NCI-H226 (cell line): ENCODE data around the gene NEU3.
"Not testable (repeated sequence)": the region's sequence is repeated elsewhere in the genome, so short reads cannot be mapped to it uniquely, and the experiment has no call there.

Source experiments
- DNase-seq: peaks from one replicate; pipeline ENCODE4 v3.0.0-alpha.2; 2015

NEU3 gene

DNA sequence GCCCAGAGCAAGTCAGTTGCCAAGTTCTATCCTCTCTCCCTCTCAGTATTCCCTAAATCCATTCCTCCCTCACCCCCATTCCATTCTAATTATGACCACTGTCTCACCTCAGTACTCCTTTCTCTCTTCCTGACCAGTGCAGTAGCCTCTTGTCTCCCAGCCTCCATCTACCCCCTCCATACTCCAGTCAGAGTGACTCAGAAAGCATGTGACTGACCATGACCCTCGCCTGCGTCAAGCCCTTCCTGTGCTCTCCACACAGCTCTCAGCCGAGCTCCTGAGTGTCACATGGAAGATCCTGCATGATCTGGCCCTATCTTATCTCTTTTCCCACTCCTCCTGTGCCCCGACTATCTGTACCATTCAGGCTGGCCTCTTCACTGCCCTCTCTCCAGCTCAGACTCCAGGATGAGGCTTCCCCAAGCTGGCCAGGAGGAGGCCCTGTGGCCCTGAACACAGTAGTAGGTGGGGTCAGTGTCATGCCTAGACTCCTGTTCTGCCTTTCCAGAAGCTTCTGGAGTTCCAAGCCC lies 42.6 kb downstream of the NEU3 start:
- DNase-seq, result peak; percentile 93

DNA sequence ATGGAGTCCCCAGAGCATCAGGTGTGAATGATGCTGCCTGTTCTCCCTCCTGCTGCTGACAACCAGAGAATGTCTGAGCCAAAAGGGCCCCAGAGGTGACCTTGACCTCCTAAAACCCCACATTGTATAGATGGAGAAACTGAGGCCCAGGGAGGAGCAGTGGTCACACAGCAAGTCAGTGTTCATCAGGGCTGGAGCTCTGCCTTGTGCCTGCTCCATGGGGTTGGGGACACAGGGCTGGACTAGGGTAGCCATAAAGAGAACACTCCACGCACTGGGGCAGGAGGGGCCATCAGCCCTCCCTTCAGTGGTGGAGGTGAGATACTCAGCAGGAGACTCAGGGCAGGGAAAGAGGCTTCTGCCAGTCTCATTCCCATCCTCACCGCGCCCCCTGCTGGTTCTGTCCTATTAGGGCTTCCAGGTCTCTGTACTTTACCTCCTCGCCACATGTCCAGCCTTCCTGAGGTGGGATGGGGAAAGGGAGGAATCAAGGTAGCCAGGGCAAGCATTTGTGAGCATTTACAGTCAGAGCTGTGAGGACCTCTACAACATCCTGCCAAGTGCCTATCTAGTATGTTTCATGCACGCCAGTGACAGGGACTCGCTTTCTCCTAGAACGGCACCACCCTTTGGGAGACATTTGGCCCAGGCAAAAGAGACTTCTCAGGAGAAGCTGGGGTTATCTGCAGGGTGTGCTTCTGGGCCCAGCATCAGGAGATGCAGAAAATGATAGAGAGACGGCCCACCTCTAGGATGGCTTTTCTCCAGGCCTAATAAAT lies 43.2 kb downstream of the NEU3 start:
- DNase-seq, result peak; percentile 54

DNA sequence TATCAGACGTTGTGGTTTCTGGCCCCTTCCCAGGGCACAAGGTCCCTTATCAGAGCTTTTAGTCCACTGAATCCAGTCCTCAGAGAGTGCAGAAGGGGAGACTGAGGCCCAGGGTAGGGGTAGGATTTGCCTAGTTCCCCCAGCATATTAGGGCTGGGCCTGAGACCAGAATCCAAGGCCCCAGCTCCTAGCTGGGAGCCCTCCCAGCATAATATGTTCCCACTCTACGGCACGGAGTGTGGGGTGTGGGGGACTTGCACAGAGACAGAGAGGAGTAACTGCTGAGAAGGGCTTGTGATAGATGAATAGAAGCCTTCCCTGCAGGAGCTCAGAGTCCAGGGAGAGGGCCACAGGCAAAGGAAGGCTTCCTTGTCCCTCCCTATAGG lies 43.8 kb downstream of the NEU3 start:
- no peak for DNase-seq

DNA sequence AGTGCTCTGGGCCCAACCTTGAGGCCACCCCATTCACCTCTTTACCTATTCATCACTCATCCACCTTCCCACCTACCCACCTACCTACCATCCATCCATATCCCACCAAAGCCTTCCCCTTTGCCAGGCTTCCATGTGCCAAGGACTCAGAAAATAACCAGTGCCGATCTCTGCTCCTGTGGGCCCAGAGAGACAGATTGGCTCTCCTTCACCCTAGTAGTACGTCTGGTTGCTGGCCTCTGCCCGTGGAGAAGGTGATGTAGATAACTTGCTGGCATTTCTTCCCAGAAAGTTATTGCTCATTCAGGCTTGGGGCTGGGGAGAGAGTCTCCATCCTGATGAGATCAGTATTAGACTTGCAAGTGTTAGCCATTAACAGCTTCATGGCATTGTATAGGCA lies 45.2 kb downstream of the NEU3 start:
- DNase-seq, result no peak

DNA sequence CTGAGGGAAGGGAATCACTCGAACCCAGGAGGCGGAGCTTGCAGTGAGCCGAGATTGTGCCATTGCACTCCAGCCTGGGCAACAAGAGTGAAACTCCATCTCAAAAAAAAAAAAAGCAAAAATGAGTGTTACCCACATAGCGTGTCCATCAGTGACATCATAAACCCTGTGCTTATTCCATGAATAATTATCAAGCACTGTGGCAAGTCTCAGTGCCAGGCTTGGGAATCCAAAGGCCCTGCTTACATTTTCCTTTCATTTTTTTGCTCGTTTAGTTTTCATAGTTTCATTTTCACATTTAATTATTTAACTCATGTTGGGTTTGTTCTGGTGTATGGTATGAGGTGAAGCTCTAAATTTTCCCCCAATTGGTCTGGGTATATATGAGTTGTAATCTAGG lies 46.5 kb downstream of the NEU3 start:
- no peak for DNase-seq

- peak; percentile 61 for DNase-seq
Measured at GRCh38 chr11:75035911-75036565, 47.3 kb downstream of the NEU3 start.

GRCh38 chr11:75040167-75040770 lies 51.5 kb downstream of the NEU3 start:
- no peak for DNase-seq

- no peak for DNase-seq
Measured at GRCh38 chr11:75041263-75041662, 52.5 kb downstream of the NEU3 start.

- not testable (repeated sequence) for DNase-seq
Measured at GRCh38 chr11:75041821-75042220, 53.1 kb downstream of the NEU3 start.

DNA sequence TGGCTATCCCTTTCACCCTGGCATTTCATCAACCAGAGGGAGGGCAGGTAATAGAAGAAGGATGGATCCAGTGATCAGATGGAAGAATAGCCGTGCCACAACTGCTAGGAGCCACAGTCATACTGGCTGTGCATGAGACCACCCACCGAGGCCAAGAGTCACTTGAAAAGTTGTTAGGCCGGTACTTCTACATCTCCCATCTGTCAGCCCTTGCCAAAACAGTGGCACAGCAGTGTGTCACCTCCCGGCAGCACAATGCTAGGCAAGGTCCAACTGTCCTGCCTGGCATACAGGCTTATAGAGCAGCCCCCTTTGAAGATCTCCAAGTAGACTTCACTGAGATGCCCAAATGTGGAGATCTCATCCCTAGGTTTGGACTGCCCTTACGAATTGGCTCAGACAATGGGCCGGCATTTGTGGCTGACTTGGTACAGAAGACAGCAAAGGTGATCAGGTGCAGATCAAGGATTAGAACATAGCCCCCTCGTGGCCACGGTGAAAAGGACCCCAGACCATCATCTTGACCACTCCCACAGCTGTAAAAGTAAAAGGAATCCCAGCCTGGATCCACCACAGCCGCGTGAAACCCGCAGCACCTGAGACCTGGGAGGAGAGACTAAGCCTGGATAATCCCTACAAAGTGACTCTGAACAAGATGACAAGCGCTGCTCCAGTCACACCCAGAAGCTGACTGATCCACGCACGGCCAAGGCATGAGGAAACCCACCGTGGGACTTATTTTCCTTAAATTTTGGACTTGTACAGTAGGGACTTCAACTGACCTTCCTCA lies 55.8 kb downstream of the NEU3 start:
- DNase-seq, result not testable (repeated sequence)

GRCh38 chr11:75046668-75047067 lies 57.9 kb downstream of the NEU3 start:
- DNase-seq, result not testable (repeated sequence)

- no peak for DNase-seq
Measured at GRCh38 chr11:75047191-75047590, 58.5 kb downstream of the NEU3 start.

GRCh38 chr11:75049501-75050266 lies 61.0 kb downstream of the NEU3 start:
- not testable (repeated sequence) for DNase-seq

- no peak for DNase-seq
Measured at GRCh38 chr11:75050516-75050915, 61.8 kb downstream of the NEU3 start.

GRCh38 chr11:75051043-75051442 lies 62.3 kb downstream of the NEU3 start:
- DNase-seq, result no peak

DNA sequence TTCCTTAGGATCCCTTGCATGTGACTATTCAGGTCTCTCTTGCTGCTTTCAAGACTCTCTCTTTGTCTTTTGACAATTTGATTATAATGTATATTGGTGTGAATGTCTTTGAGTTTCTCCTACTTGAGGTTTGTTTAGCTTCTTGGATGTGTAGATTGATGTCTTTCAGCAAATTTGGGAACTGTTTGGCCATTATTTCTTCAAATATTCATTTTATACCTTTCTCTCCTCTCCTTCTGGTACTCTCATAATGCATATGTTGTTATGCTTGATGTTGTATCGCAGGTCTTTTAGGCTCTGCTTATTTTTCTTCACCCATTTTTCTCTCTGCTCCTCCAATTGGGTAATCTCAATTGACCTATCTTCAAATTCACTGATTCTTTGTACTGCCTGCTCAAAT lies 63.7 kb downstream of the NEU3 start:
- DNase-seq, result no peak

- DNase-seq, result no peak
Measured at GRCh38 chr11:75055511-75055910, 66.8 kb downstream of the NEU3 start.

- DNase-seq, result no peak
Measured at GRCh38 chr11:75056814-75057213, 68.1 kb downstream of the NEU3 start.

- no peak for DNase-seq
Measured at GRCh38 chr11:75059299-75059698, 70.6 kb downstream of the NEU3 start.

DNA sequence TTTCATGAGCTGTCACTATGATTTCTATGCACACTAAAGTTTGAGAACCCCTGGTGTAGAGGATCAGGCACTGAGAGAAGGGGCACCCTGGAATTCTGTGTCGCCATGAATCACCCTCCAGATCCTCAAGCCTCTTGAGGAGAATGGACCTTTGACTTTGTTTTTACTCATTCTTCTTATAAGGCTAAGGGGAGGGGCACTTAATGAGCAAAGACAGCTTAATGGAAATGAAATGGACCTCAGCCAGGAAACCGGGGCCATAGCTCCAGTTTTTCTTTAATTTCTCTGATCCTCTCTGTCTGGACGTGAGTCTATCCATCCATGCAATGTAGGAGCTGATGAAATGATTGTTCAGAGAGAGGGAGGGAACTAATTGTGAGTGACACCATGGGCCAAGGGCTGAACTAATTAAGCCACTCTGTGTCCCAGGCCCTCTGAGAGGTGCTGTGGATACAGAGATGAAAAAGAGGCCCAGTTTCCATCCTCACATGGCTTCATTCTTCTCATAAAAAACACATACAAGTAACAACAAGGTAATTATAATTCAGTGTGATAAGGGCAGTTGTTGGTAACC lies 75.1 kb downstream of the NEU3 start:
- no peak for DNase-seq

DNA sequence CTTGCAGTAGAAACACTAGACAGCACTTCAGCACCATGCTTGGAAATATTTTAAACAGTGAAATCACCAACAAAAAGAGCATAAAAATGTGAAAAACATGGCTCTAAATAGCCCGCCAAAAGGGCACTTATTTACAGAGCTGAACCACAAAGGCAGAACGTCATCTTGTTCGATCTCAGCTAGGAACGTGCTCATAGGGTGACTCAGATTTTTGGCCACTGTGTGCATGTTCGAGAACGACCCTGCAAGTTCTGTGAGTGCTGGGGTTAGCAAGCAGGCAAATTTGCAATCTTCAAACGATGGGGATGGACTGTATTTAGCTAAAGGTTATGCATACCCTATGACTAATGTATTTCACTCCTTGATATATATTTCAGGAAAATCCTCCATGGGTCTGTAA lies 77.3 kb downstream of the NEU3 start:
- DNase-seq, result no peak
